Gastroesophageal sphincter (tissue), 4 donors: Measurements from ENCODE around the gene IGLL5. TPM values are rescaled to one million over a fixed set of nuclear protein-coding genes. Genes with fewer than 3 reads are reported as not detected.

Experiments
- ATAC-seq: fragments of 150-250 bp; one replicate; pipeline ENCODE4 v1.9.1; 2016; ENCODE audit warnings: mild to moderate bottlenecking, moderate library complexity
- H3K27ac ChIP-seq, 4 donors: fragments of 200-600 bp; sonication (generic) in 3 of 4; 1 replicate in 3 of 4; 2 replicates in 1 of 4; pipeline ENCODE4 v1.5.1; 2016 to 2019
- H3K27me3 ChIP-seq: fragments of 200-600 bp; sonication (generic); one replicate; pipeline ENCODE4 v1.5.1; 2019
- H3K36me3 ChIP-seq, 2 donors: fragments of 200-600 bp; sonication (generic); one replicate each; pipeline ENCODE4 v1.5.1; 2019; ENCODE audit warnings: control low read depth in 1 of 2
- H3K4me1 ChIP-seq, 3 donors: fragments of 200-600 bp; sonication (generic); 1 replicate in 2 of 3; 2 replicates in 1 of 3; pipeline ENCODE4 v1.5.1; 2016 to 2019; ENCODE audit warnings: control low read depth in 2 of 3
- H3K4me3 ChIP-seq, 2 donors: fragments of 200-600 bp; sonication (generic); one replicate each; pipeline ENCODE4 v1.5.1; 2019; ENCODE audit warnings: mild to moderate bottlenecking in 1 of 2, moderate library complexity in 1 of 2
- H3K9me3 ChIP-seq, 3 donors: fragments of 200-600 bp; sonication (generic); one replicate each; pipeline ENCODE4 v1.5.1; 2017 to 2019; ENCODE audit warnings: control low read depth in 2 of 3
- CTCF ChIP-seq, 4 experiments: fragments of 200-600 bp in 2 of 4; fragments of 450-650 bp in 2 of 4; sonication (generic) in 1 of 4; IDR thresholded peaks; one replicate each; pipeline ENCODE4 v1.5.1; 2017 to 2019; ENCODE audit warnings: antibody characterized with exemption in 4 of 4, mild to moderate bottlenecking in 2 of 4, moderate library complexity in 2 of 4
- EP300 ChIP-seq: sonication (generic); formaldehyde crosslinking; IDR thresholded peaks from one replicate; pipeline ENCODE4 v1.6.1; 2017; ENCODE audit warnings: antibody characterized with exemption, mild to moderate bottlenecking
- POLR2A ChIP-seq, 2 donors: fragments of 450-650 bp; IDR thresholded peaks; one replicate each; pipeline ENCODE4 v1.6.1; 2017; ENCODE audit warnings: antibody characterized with exemption in 2 of 2, mild to moderate bottlenecking in 2 of 2, moderate library complexity in 1 of 2
- POLR2AphosphoS5 ChIP-seq: sonication (generic); formaldehyde crosslinking; IDR thresholded peaks from one replicate; pipeline ENCODE4 v1.6.1; 2017; ENCODE audit warnings: antibody characterized with exemption
- WGBS, 2 donors: methylation state at CpG; one replicate each; pipeline ENCODE4 v1.1.5; 2018; ENCODE audit warnings: low coverage in 1 of 2; 5-methylcytosine and 5-hydroxymethylcytosine counted together
- small RNA-seq, 4 donors: library from RNA; depleted of rRNA; stranded (forward); fragments of <200 nt; gene quantifications; one replicate each; pipeline ENCODE3, GENCODE V24; 2016
- total RNA-seq, 4 donors: library from RNA; depleted of rRNA; stranded (reverse); fragments of >200 nt; gene quantifications; one replicate each; pipeline ENCODE4 v1.1.0, GENCODE V29; 2016

Gene IGLL5
- total RNA-seq, 4 donors from 2014 or later, result 4.1 TPM; not detected in 3

DNA sequence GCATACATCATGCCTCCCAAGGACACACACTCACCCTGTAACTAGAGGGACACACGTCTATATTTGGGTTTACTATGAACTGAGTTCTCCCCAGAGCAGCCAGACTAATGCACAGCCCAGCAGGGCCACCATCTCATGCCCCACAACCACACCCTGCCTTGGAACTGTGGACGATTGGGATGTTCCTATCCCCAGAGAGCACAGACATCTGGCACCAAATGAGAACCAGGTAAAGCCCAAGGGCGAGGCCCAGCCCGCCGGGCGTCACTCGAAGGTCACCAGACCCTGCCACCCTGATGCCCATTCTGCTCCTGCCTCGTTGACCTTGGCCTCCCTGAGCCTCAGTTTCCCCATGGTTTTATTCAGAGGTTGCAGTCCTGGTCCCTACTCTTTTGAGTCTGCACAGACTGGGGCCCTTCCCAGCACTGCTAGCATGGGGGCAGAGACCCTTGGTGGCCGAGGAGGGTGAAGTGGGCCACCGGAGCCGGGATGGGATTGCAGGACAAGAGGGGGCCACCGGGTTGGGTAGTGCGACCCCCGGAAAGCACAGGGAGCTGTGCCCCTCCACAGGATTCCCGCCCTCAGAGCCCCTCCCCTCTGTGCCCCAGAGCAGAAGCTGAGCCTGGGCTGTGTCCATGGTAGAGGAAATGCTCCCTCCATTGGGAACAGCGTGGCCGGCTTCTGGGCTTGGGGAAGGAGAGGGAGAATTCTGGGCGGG is 56.8 kb downstream of the IGLL5 start:
- TF ChIP-seq CTCF (IDR thresholded peaks at IDR 0.05) (no peak), POLR2A (IDR thresholded peaks at IDR 0.05) (no peak)
- Histone ChIP-seq H3K9me3 (no peaks in the 10 kb centered on the region), H3K4me1 (no peaks in the 10 kb centered on the region), H3K27ac (no peak overlapping the region), H3K27me3 (peaks cover 42% of the 10 kb centered on the region), H3K36me3 (no peaks in the 10 kb centered on the region), H3K4me3 (no peak overlapping the region)
- WGBS, 2 donors, result 77 to 80% methylated on average over 8 to 9 of the region's 18 CpGs
- ATAC-seq, result no peak

DNA sequence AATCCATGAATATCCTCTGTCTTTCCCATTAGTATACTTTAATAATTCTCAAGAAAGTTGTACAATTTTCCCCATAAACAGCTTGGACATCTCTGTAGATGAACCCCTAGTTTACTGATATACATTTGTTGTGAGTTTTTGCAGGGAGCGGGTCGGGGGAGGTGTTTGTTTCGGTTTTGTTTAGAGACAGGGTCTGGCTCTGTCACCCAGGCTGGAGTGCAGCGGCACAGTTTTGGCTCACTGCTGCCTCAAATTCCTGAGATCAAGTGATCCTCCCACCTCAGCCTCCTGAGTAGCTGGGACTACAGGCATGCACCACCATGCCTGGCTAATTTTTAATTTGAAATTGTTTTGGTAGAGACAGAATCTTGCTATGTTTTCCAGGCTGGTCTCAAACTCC is 57.6 kb downstream of the IGLL5 start:
- no peaks in the 10 kb centered on the region for H3K4me1 ChIP-seq
- H3K36me3 ChIP-seq, result no peaks in the 10 kb centered on the region
- no peak overlapping the region for H3K4me3 ChIP-seq
- no peak for TF ChIP-seq EP300
- no peak for TF ChIP-seq POLR2AphosphoS5
- TF ChIP-seq CTCF (IDR thresholded peaks at IDR 0.05), result no peak
- no peak for TF ChIP-seq POLR2A (IDR thresholded peaks at IDR 0.05)
- ATAC-seq, result no peak
- H3K27ac ChIP-seq, result no peak overlapping the region
- WGBS, 2 donors, result 64% methylated on average over 4 of the region's 4 CpGs; no CpG with 5 or more reads in 1 of the 2 donors
- no peaks in the 10 kb centered on the region for H3K9me3 ChIP-seq
- peaks cover 50% of the 10 kb centered on the region for H3K27me3 ChIP-seq

Small RNA genes lying within 50 kb of the gene (small RNA-seq; reads per million reads assigned to genes)
- 0 reads per million in 4 donors for gene IGLC4
- 0 reads per million in 4 donors for gene IGLC5
- 0 reads per million in 4 donors for gene IGLJ1
- gene IGLJ2, result 0 reads per million in 4 donors
- gene IGLJ3, result 0 reads per million in 4 donors
- gene IGLJ4, result 0 reads per million in 4 donors
- 0 reads per million in 4 donors for gene IGLJ5
- 0 reads per million in 4 donors for gene IGLJ6
- gene IGLJ7, result 0 reads per million in 4 donors
- gene IGLV2-5, result 0 reads per million in 4 donors
- 0 reads per million in 4 donors for gene IGLV3-2
- gene IGLV3-4, result 0 reads per million in 4 donors
- gene IGLV3-6, result 0 reads per million in 4 donors
- gene IGLV3-7, result 0 reads per million in 4 donors
- gene MIR5571, result 0 reads per million in 4 donors

Other genes with a start within 250 kb of the IGLL5 start
- not detected for gene GGTLC2, start 243.2 kb upstream of the IGLL5 start, total RNA-seq
- gene GNAZ, start 182.7 kb downstream of the IGLL5 start, total RNA-seq, result 10 to 100 TPM; 50.1 to 89.2 (median 55.0) TPM